ENCODE measurements around the gene GEMIN5. TPM values are rescaled to one million over a fixed set of nuclear protein-coding genes. Genes with fewer than 3 reads are reported as not detected.

Gene GEMIN5
- total and polyA plus RNA-seq, 2 experiments from 2014 or later, result 18.3 to 46.7 TPM

DNA sequence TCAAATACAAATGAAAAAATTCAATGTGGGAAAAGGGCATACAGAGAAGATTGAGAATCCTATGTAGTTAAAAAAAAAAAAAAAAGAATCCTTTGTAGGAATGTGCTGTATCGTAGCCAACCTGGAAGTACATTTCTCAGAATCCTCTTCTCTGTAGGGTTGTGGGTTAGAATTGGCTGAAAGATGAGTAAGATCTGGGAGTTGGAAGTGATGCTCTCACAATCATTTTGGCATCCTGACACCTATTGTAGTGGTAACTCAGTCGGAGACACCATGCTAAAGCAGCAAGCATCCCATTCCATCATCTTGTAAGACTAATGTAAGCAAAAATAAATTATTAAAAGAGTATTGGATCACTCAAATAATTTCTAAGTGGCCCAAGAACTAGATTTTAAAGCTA, 33.5 kb upstream of the GEMIN5 start (continued):
- TF ChIP-seq, protein P1, sequence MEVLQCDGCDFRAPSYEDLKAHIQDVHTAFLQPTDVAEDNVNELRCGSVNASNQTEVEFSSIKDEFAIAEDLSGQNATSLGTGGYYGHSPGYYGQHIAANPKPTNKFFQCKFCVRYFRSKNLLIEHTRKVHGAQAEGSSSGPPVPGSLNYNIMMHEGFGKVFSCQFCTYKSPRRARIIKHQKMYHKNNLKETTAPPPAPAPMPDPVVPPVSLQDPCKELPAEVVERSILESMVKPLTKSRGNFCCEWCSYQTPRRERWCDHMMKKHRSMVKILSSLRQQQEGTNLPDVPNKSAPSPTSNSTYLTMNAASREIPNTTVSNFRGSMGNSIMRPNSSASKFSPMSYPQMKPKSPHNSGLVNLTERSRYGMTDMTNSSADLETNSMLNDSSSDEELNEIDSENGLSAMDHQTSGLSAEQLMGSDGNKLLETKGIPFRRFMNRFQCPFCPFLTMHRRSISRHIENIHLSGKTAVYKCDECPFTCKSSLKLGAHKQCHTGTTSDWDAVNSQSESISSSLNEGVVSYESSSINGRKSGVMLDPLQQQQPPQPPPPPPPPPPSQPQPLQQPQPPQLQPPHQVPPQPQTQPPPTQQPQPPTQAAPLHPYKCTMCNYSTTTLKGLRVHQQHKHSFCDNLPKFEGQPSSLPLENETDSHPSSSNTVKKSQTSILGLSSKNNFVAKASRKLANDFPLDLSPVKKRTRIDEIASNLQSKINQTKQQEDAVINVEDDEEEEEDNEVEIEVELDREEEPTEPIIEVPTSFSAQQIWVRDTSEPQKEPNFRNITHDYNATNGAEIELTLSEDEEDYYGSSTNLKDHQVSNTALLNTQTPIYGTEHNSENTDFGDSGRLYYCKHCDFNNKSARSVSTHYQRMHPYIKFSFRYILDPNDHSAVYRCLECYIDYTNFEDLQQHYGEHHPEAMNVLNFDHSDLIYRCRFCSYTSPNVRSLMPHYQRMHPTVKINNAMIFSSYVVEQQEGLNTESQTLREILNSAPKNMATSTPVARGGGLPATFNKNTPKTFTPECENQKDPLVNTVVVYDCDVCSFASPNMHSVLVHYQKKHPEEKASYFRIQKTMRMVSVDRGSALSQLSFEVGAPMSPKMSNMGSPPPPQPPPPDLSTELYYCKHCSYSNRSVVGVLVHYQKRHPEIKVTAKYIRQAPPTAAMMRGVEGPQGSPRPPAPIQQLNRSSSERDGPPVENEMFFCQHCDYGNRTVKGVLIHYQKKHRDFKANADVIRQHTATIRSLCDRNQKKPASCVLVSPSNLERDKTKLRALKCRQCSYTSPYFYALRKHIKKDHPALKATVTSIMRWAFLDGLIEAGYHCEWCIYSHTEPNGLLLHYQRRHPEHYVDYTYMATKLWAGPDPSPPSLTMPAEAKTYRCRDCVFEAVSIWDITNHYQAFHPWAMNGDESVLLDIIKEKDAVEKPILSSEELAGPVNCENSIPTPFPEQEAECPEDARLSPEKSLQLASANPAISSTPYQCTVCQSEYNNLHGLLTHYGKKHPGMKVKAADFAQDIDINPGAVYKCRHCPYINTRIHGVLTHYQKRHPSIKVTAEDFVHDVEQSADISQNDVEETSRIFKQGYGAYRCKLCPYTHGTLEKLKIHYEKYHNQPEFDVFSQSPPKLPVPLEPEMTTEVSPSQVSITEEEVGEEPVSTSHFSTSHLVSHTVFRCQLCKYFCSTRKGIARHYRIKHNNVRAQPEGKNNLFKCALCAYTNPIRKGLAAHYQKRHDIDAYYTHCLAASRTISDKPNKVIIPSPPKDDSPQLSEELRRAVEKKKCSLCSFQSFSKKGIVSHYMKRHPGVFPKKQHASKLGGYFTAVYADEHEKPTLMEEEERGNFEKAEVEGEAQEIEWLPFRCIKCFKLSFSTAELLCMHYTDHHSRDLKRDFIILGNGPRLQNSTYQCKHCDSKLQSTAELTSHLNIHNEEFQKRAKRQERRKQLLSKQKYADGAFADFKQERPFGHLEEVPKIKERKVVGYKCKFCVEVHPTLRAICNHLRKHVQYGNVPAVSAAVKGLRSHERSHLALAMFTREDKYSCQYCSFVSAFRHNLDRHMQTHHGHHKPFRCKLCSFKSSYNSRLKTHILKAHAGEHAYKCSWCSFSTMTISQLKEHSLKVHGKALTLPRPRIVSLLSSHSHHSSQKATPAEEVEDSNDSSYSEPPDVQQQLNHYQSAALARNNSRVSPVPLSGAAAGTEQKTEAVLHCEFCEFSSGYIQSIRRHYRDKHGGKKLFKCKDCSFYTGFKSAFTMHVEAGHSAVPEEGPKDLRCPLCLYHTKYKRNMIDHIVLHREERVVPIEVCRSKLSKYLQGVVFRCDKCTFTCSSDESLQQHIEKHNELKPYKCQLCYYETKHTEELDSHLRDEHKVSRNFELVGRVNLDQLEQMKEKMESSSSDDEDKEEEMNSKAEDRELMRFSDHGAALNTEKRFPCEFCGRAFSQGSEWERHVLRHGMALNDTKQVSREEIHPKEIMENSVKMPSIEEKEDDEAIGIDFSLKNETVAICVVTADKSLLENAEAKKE (CRISPR knock-in tag; IDR thresholded peaks at IDR 0.05), result no peak
- TF ChIP-seq CREB1 (CRISPR knock-in tag; IDR thresholded peaks at IDR 0.05; ENCODE audit: low read depth), result no peak
- TF ChIP-seq JUNB (IDR thresholded peaks at IDR 0.05; ENCODE audit: unreplicated experiment), result no peak
- no peak for TF ChIP-seq NANOG (IDR thresholded peaks at IDR 0.05; ENCODE audit: borderline replicate concordance)
- TF ChIP-seq, protein P2, sequence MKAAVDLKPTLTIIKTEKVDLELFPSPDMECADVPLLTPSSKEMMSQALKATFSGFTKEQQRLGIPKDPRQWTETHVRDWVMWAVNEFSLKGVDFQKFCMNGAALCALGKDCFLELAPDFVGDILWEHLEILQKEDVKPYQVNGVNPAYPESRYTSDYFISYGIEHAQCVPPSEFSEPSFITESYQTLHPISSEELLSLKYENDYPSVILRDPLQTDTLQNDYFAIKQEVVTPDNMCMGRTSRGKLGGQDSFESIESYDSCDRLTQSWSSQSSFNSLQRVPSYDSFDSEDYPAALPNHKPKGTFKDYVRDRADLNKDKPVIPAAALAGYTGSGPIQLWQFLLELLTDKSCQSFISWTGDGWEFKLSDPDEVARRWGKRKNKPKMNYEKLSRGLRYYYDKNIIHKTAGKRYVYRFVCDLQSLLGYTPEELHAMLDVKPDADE (IDR thresholded peaks at IDR 0.05), result no peak
- no peak for TF ChIP-seq EZH2phosphoT487 (IDR thresholded peaks at IDR 0.05; ENCODE audit: unreplicated experiment)
- TF ChIP-seq ZNF114 (CRISPR knock-in tag; IDR thresholded peaks at IDR 0.05), result no peak
- no peak for TF ChIP-seq ZNF331 (CRISPR knock-in tag; IDR thresholded peaks at IDR 0.05; ENCODE audit: low read depth)
- TF ChIP-seq POLR2AphosphoS5 (IDR thresholded peaks at IDR 0.05; ENCODE audit: low read depth), result no peak

DNA sequence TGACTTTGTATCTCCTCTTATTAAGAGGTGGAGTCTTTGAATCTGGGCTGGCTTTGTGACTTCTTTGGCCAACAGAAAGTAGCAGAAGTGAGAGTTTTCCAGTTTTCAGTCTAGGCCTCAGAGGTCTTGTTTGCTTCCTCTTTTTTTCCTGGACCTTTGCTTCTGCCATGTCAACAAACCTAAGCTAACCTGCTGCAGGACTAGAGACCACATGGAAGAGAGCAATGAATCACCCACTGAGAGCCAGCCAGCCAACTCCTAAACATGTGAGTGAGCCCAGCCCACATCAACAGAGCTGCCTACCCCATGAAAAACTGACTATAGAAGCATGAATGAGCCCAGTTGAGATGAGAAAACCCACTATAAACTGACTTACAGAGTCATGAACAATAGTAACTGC, 32.7 kb upstream of the GEMIN5 start:
- H3K27me3 ChIP-seq (ENCODE audit: insufficient read depth), result no peaks in the 10 kb centered on the region
- H3F3A ChIP-seq (replicated peaks; ENCODE audit: low read depth), result no peaks in the 10 kb centered on the region
- DNase-seq (ENCODE audit: low spot score) (no peak), ATAC-seq (no peak)
- no peak overlapping the region for H3K4me3 ChIP-seq
- H3K9me2 ChIP-seq (ENCODE audit: insufficient read depth), result no peaks in the 10 kb centered on the region
- 0 out of 3 replicates have a peak, but pooled peaks cover 2% of the 10 kb centered on the region for H3K9me3 Mint-ChIP-seq
- H3K27me3 Mint-ChIP-seq (ENCODE audit: insufficient read depth, low read depth, poor library complexity), result no peaks in the 10 kb centered on the region
- no peaks in the 10 kb centered on the region for H3K79me2 ChIP-seq (replicated peaks; ENCODE audit: insufficient read depth)
- H2AFZ ChIP-seq, result no peak overlapping the region
- H3K4me1 Mint-ChIP-seq, result no peaks in the 10 kb centered on the region
- no peaks in the 10 kb centered on the region for H4K20me1 ChIP-seq (replicated peaks; ENCODE audit: insufficient read depth)
- H3K4me1 ChIP-seq (ENCODE audit: insufficient read depth), result no peaks in the 10 kb centered on the region
- H3K36me3 Mint-ChIP-seq (ENCODE audit: low read depth), result peaks cover 5% of the 10 kb centered on the region
- H3K4me2 ChIP-seq, result no peak overlapping the region
- H3K27ac Mint-ChIP-seq, result no peak overlapping the region
- H3K4me3 Mint-ChIP-seq, result no peak overlapping the region
- no peaks in the 10 kb centered on the region for H3K36me3 ChIP-seq (ENCODE audit: insufficient read depth)
- no peak overlapping the region for H3K27ac ChIP-seq (ENCODE audit: low read depth)
- TF ChIP-seq NANOG (IDR thresholded peaks at IDR 0.05; ENCODE audit: borderline replicate concordance) (no peak), EZH2 (IDR thresholded peaks at IDR 0.05; ENCODE audit: low read depth, unreplicated experiment) (no peak), STAT1 (IDR thresholded peaks at IDR 0.05; ENCODE audit: unreplicated experiment) (no peak), ZNF331 (CRISPR knock-in tag; IDR thresholded peaks at IDR 0.05; ENCODE audit: low read depth) (no peak), ZNF114 (CRISPR knock-in tag; IDR thresholded peaks at IDR 0.05) (no peak), CREB1 (CRISPR knock-in tag; IDR thresholded peaks at IDR 0.05; ENCODE audit: low read depth) (no peak)
- TF ChIP-seq, protein P3, sequence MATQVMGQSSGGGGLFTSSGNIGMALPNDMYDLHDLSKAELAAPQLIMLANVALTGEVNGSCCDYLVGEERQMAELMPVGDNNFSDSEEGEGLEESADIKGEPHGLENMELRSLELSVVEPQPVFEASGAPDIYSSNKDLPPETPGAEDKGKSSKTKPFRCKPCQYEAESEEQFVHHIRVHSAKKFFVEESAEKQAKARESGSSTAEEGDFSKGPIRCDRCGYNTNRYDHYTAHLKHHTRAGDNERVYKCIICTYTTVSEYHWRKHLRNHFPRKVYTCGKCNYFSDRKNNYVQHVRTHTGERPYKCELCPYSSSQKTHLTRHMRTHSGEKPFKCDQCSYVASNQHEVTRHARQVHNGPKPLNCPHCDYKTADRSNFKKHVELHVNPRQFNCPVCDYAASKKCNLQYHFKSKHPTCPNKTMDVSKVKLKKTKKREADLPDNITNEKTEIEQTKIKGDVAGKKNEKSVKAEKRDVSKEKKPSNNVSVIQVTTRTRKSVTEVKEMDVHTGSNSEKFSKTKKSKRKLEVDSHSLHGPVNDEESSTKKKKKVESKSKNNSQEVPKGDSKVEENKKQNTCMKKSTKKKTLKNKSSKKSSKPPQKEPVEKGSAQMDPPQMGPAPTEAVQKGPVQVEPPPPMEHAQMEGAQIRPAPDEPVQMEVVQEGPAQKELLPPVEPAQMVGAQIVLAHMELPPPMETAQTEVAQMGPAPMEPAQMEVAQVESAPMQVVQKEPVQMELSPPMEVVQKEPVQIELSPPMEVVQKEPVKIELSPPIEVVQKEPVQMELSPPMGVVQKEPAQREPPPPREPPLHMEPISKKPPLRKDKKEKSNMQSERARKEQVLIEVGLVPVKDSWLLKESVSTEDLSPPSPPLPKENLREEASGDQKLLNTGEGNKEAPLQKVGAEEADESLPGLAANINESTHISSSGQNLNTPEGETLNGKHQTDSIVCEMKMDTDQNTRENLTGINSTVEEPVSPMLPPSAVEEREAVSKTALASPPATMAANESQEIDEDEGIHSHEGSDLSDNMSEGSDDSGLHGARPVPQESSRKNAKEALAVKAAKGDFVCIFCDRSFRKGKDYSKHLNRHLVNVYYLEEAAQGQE (IDR thresholded peaks at IDR 0.05; ENCODE audit: unreplicated experiment), result no peak

Data from GM23338 (cell line).